ENCODE measurements around the gene COL16A1. TPM values are rescaled to one million over a fixed set of nuclear protein-coding genes. Genes with fewer than 3 reads are reported as not detected.

The COL16A1 gene
- total RNA-seq, 4 donors from 2014 or later, result 14.3 to 135 (median 40.1) TPM

GRCh38 chr1:31744165-31744888 is 40.5 kb upstream of the COL16A1 start:
- in situ Hi-C loops (cut with MboI; ENCODE audit: low pct_ligation_motif_present in 1 of 4, low pct_unique_long_range_greater_than_20kb in 1 of 4, low sequenced_read_pairs in 3 of 4), result no loop called here
- Histone ChIP-seq H3K27me3 (no peaks in the 10 kb centered on the region), H3K4me1 (no peaks in the 10 kb centered on the region), H3K36me3 (no peaks in the 10 kb centered on the region), H3K27ac (peak overlapping the region in 1 of 4 donors; percentile 21), H3K9me3 (no peaks in the 10 kb centered on the region), H3K4me3 (no peak overlapping the region)
- TF ChIP-seq CTCF (IDR thresholded peaks at IDR 0.05), result no peak
- no peak for TF ChIP-seq POLR2AphosphoS5 (IDR thresholded peaks at IDR 0.05)
- no peak for TF ChIP-seq EP300 (IDR thresholded peaks at IDR 0.05; ENCODE audit: low read depth)
- TF ChIP-seq POLR2A (IDR thresholded peaks at IDR 0.05), result no peak
- WGBS, 2 donors (ENCODE audit: low coverage in 1 of 2), result 70 to 79% methylated on average over 2 to 26 of the region's 28 CpGs
- intact Hi-C loops (cut with DNase I; ENCODE audit: low total_unique reads), result loop anchor here (10.0 kb wide), 2 partner anchors 80 to 1970 kb away; no protein-coding TSS in a partner anchor
- peak; percentile 68 for DNase-seq

- Histone ChIP-seq H3K27me3 (no peaks in the 10 kb centered on the region), H3K4me1 (no peaks in the 10 kb centered on the region), H3K9me3 (no peaks in the 10 kb centered on the region), H3K27ac (no peak overlapping the region), H3K4me3 (no peak overlapping the region), H3K36me3 (no peaks in the 10 kb centered on the region)
- WGBS, 2 donors (ENCODE audit: low coverage in 1 of 2), result 90% methylated on average over 23 of the region's 32 CpGs; no CpG with 5 or more reads in 1 of the 2 donors
- in situ Hi-C loops (cut with MboI; ENCODE audit: low pct_ligation_motif_present in 1 of 4, low pct_unique_long_range_greater_than_20kb in 1 of 4, low sequenced_read_pairs in 3 of 4) (no loop called here), intact Hi-C loops (cut with DNase I; ENCODE audit: low total_unique reads) (loop anchor here (10.0 kb wide), 2 partner anchors 78 to 1968 kb away; no protein-coding TSS in a partner anchor)
- TF ChIP-seq EP300 (IDR thresholded peaks at IDR 0.05; ENCODE audit: low read depth) (no peak), CTCF (IDR thresholded peaks at IDR 0.05) (no peak), POLR2AphosphoS5 (IDR thresholded peaks at IDR 0.05) (no peak), POLR2A (IDR thresholded peaks at IDR 0.05) (no peak)
- DNase-seq, result no peak
These were observed 38.8 kb upstream of the COL16A1 start for GRCh38 chr1:31742462-31743212.

GRCh38 chr1:31739346-31739745 is 35.5 kb upstream of the COL16A1 start:
- Histone ChIP-seq H3K4me1 (peaks cover 0 to 7% (median 4%) of the 10 kb centered on the region in 4 donors), H3K36me3 (no peaks in the 10 kb centered on the region), H3K4me3 (no peak overlapping the region), H3K27ac (no peak overlapping the region), H3K27me3 (no peaks in the 10 kb centered on the region), H3K9me3 (no peaks in the 10 kb centered on the region)
- TF ChIP-seq POLR2AphosphoS5 (IDR thresholded peaks at IDR 0.05) (no peak), POLR2A (IDR thresholded peaks at IDR 0.05) (no peak), EP300 (IDR thresholded peaks at IDR 0.05; ENCODE audit: low read depth) (no peak), CTCF (IDR thresholded peaks at IDR 0.05) (no peak)
- peak; percentile 72 for DNase-seq
- in situ Hi-C loops (cut with MboI; ENCODE audit: low pct_ligation_motif_present in 1 of 4, low pct_unique_long_range_greater_than_20kb in 1 of 4, low sequenced_read_pairs in 3 of 4), result no loop called here
- intact Hi-C loops (cut with DNase I; ENCODE audit: low total_unique reads), result no loop called here
- WGBS, 2 donors (ENCODE audit: low coverage in 1 of 2), result 23 to 32% methylated on average over 2 to 12 of the region's 12 CpGs

- Histone ChIP-seq H3K4me3 (no peak overlapping the region), H3K27ac (no peak overlapping the region), H3K36me3 (no peaks in the 10 kb centered on the region), H3K27me3 (no peaks in the 10 kb centered on the region), H3K9me3 (no peaks in the 10 kb centered on the region), H3K4me1 (peaks cover 0 to 7% (median 4%) of the 10 kb centered on the region in 4 donors)
- intact Hi-C loops (cut with DNase I; ENCODE audit: low total_unique reads) (no loop called here), in situ Hi-C loops (cut with MboI; ENCODE audit: low pct_ligation_motif_present in 1 of 4, low pct_unique_long_range_greater_than_20kb in 1 of 4, low sequenced_read_pairs in 3 of 4) (no loop called here)
- peak; percentile 48 for DNase-seq
- TF ChIP-seq POLR2A (IDR thresholded peaks at IDR 0.05) (no peak), CTCF (IDR thresholded peaks at IDR 0.05) (peak in 1 of 5 experiments; percentile 18)
- 55% methylated on average over 11 of the region's 18 CpGs; no CpG with 5 or more reads in 1 of the 2 donors for WGBS, 2 donors (ENCODE audit: low coverage in 1 of 2)
These were observed 32.9 kb upstream of the COL16A1 start for GRCh38 chr1:31736675-31737074.

All from transverse colon (tissue), 4 donors.